DMS53 (cell line): ENCODE data around the gene NT5C2.
A peak's percentile ranks its signal among the peaks of the same experiment; 100 is the strongest.
"Not testable (repeated sequence)": the region's sequence is repeated elsewhere in the genome, so short reads cannot be mapped to it uniquely, and the experiment has no call there.

Source experiments
- DNase-seq: peaks from one replicate; lab custom pipeline; 2025; lab: John Stamatoyannopoulos, UW

The NT5C2 gene

DNA sequence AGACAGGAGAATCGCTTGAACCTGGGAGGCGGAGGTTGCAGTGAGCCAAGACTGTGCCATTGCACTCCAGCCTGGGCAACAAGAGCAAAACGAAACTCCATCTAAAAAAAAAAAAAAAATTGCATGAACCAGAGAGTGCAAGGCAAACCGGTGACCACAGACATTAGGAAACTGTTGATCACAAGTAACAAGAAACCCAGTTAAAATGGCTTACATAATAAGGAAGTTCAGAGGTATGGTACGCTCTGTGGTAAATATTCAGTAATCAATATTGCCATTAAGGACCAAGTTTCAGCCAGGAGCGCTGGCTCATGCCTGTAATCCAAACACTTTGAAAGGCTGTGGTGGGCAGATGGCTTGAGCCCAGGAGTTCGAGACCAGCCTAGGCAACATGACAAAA is 9.2 kb upstream of the NT5C2 start:
- DNase-seq = no peak

DNA sequence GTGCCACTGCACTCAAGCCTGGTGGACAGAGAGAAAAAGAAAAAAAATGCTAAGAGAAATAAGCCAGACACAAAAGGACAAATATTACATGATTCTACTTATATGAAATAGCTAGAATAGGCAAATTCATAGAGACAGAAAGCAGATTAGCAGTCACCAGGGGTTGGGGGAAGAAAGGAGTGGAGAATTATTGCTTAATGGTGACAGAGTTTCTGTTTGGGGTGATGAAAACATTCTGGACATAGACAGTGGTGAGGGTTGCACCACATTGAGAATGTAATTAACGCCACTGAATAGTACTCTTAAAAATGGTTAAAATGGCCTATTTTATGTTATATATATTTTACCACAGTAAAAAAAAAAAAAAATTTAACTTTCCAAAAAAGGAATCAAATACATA is 6.4 kb upstream of the NT5C2 start:
- no peak for DNase-seq

DNA sequence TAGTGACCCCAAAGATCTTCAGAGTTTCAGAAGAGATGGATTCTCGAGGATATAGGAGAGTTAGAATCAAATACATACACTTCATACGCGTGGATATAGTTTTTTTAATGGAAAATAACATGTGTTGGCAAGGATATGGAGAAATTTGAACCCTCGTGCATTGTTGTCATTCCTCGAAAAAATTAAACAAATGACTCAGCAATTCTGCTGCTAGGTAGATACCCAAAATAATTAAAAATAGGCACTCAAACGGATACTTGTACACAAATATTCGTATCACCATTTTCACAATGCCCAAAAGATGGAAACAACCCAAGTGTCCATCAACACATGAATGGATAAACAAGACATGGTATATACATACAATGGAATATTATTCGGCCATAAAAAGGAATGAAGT is 5.6 kb upstream of the NT5C2 start:
- DNase-seq = no peak

DNA sequence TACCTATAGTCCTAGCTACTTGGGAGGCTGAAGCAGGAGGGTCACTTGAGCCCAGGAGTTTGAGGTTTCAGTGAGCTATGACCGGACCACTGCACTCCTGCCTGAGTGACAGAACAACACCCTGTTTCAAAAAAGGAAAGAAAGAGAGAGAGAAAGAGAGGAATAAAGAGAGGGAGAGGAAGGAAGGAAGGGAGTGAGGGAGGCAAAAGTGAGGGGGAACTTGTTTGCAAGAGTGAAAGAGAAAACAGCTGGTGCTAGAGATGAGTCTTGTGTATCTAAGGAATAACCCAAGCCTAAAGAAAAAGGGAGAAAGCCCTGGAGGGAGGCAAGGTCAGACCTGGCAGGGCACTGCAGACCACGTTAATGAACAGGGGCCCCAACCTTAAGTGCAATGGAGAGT is 4.8 kb upstream of the NT5C2 start:
- DNase-seq = no peak

DNA sequence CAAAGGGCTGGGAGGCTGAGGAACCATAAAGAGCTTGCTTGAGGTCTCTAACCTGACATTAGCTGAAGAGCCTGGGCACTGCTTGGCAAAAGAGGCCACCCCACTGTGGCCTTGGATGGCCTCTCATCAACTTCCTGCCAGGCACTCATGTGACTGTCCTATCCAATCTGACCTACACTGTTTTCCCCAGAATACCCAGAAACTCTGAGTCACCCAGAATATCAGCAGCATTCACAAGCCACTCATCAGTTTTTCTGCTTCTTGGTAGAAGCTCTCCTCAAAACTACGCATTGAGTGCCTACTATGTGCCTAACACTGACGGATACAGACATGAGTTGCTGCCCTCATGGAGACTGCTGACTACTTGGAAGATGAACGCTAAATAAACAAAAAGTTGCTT is 4.1 kb upstream of the NT5C2 start:
- peak; percentile 85 for DNase-seq

DNA sequence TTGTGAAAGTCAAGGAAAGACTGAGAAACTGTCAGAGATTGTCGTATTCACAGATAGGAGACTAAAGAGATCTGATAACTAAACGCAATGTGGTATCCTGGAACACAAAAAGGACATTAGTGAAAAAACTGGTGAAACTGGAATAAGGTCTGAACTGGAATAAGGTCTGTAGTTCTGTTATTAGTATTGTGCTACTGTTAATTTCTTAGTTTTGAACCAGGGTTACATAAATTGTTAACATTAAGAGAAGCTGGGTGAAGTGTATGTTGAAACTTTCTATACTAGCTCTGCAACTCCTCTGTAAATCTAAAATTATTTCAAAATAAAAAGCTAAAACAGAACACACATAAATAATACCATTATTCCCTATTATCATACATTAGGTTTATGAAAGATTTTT is 3.4 kb upstream of the NT5C2 start:
- DNase-seq = no peak

DNA sequence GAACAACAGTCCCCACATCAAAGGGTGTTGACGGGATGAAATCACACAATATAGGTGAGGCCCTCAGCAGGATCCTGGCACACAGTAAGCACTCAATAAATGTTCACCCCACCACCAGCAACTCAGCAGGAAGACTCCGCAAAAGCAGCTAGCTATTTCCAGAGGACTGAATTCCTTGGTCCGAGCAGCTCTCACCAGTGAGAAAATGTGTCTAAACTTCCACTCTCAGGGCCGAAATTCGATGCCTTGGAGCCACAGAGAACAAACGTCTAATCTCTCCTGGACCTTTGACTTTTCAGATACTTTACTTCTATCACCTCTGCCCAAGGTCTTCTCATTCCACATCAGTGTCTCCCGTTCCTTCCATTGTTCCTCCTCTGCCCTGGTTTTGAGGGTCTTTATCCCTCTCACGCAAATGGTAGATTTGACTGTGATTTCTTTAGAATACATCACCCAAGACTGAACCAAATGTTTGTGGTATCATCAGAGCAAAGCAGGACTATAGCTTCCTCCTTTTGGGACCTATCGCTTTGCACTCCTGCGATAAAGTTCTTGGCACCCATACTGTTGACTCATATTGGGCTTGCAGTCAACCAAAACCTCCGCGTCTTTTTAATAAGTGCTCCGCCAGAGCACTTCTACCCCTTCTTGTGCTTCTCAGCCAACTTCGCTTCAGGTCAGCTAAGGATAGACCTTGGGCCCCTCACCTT is 903 bp upstream of the NT5C2 start:
- DNase-seq = peak; percentile 20

DNA sequence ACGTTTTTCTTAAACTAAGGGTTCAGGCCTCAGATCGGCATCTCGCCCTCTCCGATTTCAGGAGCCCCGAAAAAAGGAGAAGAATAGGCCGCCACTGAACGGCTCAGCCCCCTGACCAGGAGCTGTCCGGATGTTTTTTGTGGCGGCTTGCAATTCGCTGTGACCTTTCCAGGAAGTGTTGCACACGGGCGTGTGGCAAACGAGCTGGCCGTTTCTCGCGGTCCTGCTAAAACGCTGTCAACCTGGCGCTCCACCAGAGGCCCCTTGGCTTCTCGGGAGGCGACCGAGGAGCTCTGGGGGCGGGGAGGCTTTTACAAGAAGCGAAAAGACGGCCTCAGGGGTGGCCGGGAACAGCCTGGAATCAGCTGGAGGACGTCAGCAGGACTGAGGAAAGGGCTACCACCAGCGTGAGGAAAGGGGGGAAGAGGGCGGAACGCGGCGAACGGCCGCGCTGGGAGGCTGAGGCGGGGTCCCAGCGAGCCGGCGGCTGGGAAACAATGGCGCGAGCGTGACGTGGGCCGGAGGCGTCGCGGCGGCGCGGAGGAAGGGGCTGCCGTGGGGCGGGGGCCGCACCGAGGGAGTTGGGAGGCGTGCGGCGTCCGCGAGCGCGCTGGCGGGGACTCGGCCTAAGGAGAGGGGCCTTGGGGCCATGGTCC is 493 bp downstream of the NT5C2 start:
- peak; percentile 89 for DNase-seq

DNA sequence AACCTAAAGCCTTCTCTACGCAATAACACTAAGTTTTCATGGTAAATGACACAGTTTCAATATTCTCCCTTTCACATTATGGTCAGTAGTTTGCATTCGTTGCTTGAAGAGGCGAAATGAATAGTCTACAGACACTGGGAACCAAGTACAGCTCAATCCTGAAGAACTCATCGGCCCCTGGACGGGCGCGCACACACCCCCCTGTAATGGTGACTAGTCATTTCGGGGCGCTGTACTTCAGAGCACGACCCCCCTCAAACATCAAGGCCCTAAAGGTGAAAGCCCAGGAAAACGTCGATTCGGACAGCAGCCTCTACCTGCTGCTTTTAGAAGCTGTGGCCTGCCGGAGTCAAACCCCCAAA is 1.0 kb downstream of the NT5C2 start:
- DNase-seq = no peak

DNA sequence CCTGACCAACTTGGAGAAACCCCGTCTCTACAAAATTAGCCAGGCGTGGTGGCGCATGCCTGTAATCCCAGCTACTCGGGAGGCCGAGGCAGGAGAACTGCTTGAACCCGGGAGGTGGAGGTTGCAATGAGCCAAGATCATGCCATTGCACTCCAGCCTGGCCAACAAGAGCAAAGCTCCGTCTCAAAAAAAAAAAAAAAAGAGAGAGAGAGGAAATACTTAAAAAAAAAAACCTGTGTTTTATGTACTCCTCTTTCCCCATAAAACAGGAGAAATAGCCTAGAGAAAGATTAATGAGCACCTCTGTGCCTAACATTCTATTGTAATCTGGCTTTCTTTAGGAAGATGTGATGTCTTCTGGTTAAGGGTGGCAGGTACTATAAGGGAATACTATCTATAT is 1.9 kb downstream of the NT5C2 start:
- DNase-seq = not testable (repeated sequence)

DNA sequence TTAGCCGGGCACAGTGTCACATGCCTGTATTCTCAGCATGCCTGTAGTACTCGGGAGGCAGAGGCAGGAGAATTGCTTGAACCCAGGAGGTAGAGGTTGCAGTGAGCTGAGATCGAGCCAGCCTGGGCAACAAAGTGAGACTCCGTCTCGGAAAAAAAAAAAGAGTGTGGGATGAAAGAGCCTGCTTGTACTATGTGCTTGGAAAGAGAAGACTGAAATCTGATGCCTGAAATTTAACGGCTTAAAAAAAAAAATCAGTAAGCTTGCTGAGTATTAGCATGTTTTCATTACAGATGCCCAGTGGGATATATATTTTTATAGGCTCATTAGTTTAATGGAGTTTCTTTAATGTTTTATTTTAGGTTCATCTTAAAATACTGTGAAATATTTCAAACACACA is 4.2 kb downstream of the NT5C2 start:
- no peak for DNase-seq

DNA sequence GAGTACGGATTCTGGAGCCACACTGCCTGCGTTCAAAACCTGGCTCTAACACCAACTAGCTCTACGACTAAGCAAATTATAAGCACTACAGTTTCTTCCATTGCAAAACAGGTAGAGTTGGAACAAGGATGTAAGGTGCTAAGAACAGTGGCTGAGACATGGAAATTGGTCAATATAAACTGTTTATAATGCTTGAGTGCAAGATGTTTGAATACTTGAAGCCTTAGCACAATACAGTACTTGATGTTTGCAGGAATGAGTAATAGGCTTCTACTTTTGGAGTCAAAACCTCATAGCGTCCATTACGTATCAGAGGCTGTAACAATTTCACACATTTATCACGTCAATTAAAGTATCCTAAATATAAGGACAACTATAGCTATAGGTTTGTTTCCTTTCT is 6.9 kb downstream of the NT5C2 start:
- DNase-seq = no peak

DNA sequence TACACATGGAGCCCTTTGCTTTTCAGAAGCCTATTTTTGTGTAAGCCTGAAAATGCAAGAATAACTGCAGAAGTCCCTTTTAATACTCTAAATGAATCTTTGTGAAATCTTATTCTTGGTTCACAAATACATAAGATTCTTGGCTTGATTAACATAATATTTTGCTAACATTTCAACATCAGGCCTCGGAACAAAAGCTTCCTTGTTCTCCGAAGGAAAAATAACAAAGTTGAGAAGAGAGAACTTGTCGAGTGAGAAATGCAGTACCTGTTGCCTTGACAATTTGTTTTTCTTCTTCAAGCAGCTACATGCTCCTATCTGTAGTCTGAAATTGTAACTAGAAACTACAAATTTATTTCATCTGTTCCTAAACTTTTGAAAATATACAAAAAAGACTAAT is 8.5 kb downstream of the NT5C2 start:
- no peak for DNase-seq

DNA sequence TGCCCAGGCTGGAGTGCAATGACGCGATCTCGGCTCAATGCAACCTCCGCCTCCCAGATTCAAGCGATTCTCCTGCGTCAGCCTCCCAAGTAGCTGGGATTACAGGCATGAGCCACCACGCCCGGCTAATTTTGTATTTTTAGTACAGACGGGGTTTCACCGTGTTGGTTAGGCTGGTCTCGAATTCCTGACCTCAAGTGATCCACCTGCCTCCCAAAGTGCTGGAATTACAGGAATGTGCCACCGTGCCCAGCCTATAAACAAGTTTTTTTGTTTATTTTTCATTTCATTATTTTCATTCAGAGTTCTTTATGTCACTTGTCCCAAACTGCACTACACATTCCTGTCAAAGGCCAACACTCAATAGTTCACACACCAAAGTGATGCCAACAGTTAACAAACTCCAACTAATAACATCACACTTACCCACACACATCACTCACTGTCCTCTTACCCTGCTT is 9.1 kb downstream of the NT5C2 start:
- not testable (repeated sequence) for DNase-seq

DNA sequence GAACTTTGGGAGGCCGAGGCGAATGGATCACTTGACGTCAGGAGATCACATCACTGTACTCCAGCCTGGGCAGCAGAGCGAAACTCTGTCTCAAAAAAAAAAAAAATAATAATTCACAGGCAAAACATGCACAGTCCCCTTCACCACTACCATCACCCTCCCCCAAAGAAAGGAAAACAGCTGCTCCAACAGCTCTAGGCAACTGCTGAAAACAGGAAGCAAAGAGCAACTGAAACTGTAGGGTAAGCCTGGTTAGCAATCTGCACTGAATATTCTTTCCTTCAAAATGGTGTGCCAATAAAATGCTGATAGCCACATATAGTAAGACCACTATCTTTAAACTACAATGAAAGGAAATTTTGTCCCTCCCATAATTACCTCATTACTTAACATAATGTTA is 11.8 kb downstream of the NT5C2 start:
- peak; percentile 20 for DNase-seq

DNA sequence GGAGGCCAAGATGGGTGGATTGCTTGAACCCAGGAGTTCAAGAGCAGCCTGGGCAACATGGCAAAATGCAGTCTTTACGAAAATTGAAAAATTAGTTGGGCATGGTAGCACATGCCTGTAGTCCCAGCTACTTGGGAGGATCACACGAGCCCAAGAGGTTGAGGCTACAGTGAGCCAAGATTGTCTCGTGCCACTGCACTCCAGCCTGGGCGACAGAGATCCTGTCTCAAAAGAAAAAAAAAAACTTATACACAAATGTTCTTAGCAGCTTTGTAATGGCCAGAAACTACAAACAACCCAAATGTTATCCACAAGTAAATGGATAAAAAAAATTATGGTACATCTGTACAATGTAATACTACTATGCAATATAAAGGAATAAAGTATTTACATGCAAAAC is 12.6 kb downstream of the NT5C2 start:
- no peak for DNase-seq

DNA sequence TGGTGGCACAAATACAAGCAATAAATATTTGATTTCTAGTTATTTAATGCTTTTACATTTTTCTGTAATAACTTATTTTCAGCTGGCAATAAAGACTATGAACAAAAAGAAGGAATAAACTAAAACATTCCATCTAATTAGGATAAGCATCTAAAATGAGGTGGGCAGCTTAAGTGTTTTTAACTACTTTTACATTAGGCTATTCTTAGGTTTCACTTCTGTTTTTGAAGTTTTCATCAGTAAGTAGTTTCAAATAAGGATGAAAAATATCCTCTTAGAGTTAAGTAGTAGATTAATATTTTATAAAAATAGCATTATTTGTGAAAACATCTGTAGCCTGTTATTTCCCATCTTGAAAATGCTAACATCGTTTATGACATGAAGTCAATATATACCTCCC is 15.9 kb downstream of the NT5C2 start:
- no peak for DNase-seq

DNA sequence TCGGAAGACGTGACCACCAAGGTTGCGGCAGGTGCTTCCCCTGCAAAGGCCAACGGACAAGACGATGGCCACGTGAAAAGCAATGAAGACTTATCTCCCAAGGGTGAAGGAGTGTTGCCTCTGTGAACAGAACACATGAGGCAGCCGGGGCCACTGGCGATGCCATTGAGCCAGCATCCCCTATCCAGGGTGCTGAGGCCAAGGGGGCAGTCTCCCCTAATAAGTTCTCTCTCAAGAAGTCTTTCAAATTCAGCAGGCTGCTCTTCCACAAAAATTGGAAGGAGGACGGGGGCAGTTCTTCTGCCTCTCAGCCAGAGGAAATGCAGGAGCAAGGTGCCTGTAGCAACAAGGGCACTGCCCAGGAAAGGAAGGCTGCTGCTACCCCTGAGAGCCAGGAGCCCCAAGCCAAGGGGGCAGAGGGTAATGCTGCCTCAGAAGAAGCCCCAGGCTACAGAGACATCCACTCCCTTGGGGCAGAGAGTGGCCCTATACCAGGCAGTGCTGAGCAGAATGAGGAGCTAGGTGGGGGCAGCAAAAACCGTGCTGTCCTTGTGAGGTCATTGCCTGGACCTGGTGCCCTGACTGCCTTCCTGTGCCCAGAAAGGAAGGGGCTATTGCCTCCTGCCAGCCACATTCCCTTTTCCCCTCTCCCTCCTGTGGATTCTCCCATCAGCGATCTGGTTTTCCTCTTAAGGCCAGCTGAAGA is 17.3 kb downstream of the NT5C2 start:
- DNase-seq = no peak

DNA sequence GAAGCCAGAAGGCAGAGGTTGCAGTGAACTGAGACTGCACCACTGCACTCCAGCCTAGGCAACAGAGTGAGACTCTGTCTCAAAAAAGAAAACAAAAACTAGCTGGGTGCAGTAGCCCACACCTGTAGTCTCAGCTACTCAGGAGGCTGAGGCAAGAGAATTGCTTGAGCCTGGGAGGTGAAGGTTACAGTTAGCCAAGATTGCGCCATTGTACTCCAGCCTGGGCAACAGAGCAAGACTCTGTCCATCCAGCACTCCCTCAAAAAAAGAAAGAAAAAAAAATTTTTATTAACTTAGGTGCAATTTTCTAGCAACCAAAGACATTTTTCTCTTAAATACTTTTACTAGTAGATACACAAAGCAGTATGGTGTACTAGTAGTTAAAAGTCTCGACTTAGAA is 18.7 kb downstream of the NT5C2 start:
- DNase-seq = not testable (repeated sequence)

DNA sequence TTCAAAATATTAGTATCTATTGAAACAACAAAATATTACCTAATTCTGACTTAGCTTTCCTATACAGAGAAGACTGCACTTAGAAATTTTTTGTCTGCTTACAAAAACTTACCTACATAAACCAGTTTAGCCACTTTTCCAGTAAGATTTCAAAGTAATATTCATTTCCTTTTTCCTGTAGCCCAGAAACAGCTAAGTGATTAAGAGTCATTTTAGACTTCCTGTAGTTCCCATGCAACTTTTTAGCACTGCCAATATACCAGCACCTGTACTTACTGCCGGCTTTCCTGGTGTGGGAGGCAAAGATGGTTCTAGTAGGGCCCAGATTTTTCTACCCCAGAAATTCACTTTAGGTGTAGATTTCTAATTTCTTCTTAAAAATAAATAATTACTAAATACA is 21.8 kb downstream of the NT5C2 start:
- DNase-seq = peak; percentile 54

DNA sequence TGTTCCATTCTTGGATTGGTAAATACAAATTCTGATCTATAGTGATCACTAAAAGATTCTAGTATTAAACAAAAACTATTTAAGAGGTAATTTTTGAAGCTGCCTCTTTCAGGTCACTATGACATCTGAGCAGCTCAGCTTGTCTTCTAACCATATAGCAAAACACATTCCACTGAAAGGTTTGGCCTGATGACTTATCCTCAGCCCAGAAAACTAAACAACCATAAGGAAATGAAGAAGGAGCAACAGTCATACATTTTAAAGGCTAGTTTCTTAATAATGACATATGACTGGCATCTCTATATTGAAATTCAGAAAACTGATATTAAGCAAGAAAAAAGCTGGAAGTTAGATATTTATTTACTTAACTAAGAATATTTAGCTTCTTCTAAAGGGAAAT is 24.6 kb downstream of the NT5C2 start:
- no peak for DNase-seq

DNA sequence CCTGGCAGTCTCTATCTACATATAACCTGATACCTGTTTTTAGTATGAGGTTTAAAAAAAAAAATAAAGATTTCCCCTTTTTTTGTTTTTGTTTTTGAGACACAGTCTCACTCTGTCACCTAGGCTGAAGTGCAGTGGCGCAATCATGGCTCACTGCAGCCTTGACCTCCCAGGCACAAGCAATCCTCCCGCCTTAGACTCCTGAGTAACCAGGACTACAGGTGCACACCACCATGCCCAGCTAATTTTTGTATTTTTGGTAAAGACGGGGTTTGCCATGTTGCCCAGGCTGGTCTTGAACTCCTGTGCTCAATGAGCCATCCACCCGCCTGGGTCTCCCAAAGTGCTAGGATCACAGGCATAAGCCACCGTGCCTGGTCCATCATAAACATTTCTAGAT is 25.5 kb downstream of the NT5C2 start:
- not testable (repeated sequence) for DNase-seq

DNA sequence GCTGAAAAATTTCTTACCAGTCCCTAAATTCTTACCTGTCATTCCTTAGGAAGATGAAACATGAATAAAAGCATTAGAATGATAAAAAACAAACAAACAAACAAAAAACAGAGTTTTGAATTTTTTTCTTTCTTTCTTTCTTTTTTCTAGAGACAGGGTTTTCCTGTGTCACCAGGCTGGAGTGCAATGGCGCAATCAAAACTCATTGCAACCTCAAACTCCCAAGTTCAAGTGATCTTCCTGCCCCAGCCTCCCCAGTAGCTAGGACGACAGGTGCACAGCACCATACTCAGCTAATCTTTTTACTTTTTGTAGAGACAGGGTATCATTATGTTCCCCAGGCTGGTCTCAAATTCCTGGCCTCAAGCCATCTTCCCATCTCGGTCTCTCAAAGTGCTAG is 26.5 kb downstream of the NT5C2 start:
- no peak for DNase-seq
